ENCODE results near the gene RCN1. TPM values are rescaled to one million over a fixed set of nuclear protein-coding genes. Genes with fewer than 3 reads are reported as not detected.

The RCN1 gene
- total RNA-seq, 2 donors from 2014 or later: 27.7 to 29.7 TPM

DNA sequence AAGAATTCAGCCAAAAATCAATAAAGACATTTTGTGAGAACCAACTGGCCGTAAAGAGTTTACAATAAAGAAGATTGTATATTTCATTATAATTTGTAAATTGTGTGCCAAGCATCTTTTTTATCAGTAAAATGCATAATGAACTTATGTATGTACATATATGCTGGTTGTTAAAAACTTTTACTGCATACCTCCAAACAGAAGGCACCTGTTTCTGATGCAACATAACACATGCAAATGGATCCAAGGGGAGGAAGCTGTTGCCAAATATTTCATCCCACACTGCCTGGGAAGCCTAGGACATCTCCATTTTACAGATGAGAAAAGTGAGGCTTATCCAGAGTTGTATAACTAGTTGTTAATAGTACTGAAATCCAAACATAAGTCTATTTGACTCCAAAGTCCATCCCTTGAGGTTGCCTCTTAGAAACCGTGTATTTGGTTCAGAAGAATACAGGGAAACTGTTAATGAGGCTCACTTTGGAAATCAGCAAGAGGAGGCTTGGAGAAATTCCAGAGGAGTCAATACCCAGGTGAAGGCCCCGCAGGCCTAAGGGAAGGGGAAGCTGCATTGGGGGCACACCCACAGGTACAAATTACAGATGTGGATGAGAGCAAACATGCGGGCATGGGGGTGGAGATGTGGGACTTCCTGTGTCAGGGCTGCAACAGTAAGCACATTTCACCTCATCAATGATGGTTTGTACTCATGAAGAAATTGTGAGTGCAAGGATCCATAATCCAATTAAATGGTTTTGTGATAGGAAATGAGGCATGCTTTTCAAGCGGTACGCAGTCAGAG, 51.1 kb downstream of the RCN1 start:
- no peaks in the 10 kb centered on the region for H3K36me3 ChIP-seq
- TF ChIP-seq CTCF (IDR thresholded peaks at IDR 0.05): no peak
- no peaks in the 10 kb centered on the region for H3K9me3 ChIP-seq
- H3K4me1 ChIP-seq: no peaks in the 10 kb centered on the region
- H3K27me3 ChIP-seq: no peaks in the 10 kb centered on the region
- no peak overlapping the region for H3K4me3 ChIP-seq
- H3K27ac ChIP-seq: no peak overlapping the region
- no peak for DNase-seq (ENCODE audit: low spot score)

DNA sequence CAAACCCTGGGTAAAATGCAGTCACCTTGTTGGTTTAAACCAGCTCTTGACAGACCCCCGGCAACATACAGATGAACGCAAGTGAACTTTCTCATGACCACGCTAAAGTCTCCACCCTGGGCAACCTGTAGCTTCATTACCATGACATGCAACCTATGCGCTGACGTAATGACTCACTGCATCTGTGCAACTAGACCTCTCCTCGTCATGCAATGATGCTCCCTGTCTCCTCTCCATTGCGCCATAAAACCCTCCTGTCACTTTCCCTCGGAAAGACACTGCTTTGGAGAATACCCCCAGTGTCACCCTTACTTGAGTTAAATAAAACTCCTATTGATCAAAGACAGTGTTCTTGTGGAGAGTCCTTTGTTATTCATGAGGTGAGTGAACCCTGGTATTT, 52.5 kb downstream of the RCN1 start:
- no peak overlapping the region for H3K4me3 ChIP-seq
- no peak for TF ChIP-seq CTCF (IDR thresholded peaks at IDR 0.05)
- DNase-seq (ENCODE audit: low spot score): no peak

GRCh38 chr11:32145282-32145681, 54.4 kb downstream of the RCN1 start:
- Histone ChIP-seq H3K36me3 (no peaks in the 10 kb centered on the region), H3K4me1 (no peaks in the 10 kb centered on the region), H3K4me3 (no peak overlapping the region), H3K27me3 (no peaks in the 10 kb centered on the region), H3K27ac (no peak overlapping the region), H3K9me3 (no peaks in the 10 kb centered on the region)
- no peak for TF ChIP-seq CTCF (IDR thresholded peaks at IDR 0.05)
- no peak for DNase-seq (ENCODE audit: low spot score)

More for the DNA sequence above, 52.5 kb downstream of the RCN1 start:
- no peak overlapping the region for H3K27ac ChIP-seq
- H3K27me3 ChIP-seq: no peaks in the 10 kb centered on the region
- H3K4me1 ChIP-seq: no peaks in the 10 kb centered on the region
- H3K9me3 ChIP-seq: no peaks in the 10 kb centered on the region
- H3K36me3 ChIP-seq: no peaks in the 10 kb centered on the region

DNA sequence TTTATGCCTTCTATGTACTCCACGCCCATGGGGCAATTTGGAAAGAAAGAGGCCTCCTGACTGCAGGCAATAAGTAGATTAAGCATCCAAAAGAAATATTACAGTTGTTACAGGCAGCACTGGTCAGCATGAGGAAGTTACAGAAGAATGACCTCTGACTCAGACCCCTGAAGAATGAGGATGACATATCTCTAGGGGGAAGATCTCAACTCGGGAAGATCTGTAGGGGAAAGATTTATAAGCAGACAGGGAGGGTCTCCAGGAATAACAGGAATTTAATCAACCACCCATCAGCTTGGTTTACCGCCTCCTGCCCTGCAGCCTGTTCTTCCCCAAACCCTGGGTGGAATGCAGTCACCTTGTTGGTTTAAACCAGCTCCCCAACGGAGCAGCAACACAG, 58.0 kb downstream of the RCN1 start:
- no peak overlapping the region for H3K4me3 ChIP-seq
- no peaks in the 10 kb centered on the region for H3K27me3 ChIP-seq
- no peak overlapping the region for H3K27ac ChIP-seq
- no peaks in the 10 kb centered on the region for H3K4me1 ChIP-seq
- DNase-seq (ENCODE audit: low spot score): no peak
- TF ChIP-seq CTCF (IDR thresholded peaks at IDR 0.05): no peak
- H3K9me3 ChIP-seq: no peaks in the 10 kb centered on the region
- H3K36me3 ChIP-seq: no peaks in the 10 kb centered on the region

DNA sequence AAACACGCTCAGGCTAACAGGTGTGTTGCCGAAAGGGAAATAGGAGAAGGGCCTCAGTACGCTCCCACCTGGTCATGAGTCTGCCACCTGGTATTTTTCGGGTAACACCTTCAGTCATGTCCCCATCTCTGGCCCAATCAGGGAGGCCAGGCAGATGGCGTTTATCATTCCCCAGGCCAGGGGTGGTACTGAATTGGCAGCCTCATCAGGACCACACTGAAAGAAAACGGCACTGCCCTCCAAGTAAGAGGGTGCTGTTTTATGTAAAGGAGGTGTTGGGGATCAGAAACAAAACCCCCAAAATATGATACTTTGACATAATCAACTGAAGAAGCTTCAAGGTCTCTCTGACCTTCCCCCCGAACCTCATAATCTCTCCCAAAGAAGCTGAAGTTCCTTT, 58.9 kb downstream of the RCN1 start:
- no peak overlapping the region for H3K27ac ChIP-seq
- H3K27me3 ChIP-seq: no peaks in the 10 kb centered on the region
- H3K4me3 ChIP-seq: no peak overlapping the region
- no peaks in the 10 kb centered on the region for H3K36me3 ChIP-seq
- H3K4me1 ChIP-seq: no peaks in the 10 kb centered on the region
- no peaks in the 10 kb centered on the region for H3K9me3 ChIP-seq
- TF ChIP-seq CTCF (IDR thresholded peaks at IDR 0.05): no peak
- no peak for DNase-seq (ENCODE audit: low spot score)

- no peak for TF ChIP-seq CTCF (IDR thresholded peaks at IDR 0.05)
- no peak overlapping the region for H3K4me3 ChIP-seq
- H3K27ac ChIP-seq: no peak overlapping the region
These were observed 60.2 kb downstream of the RCN1 start for GRCh38 chr11:32151027-32151426.

More at GRCh38 chr11:32151027-32151426, 60.2 kb downstream of the RCN1 start:
- no peaks in the 10 kb centered on the region for H3K27me3 ChIP-seq
- H3K9me3 ChIP-seq: no peaks in the 10 kb centered on the region
- no peak for DNase-seq (ENCODE audit: low spot score)
- H3K36me3 ChIP-seq: no peaks in the 10 kb centered on the region
- no peaks in the 10 kb centered on the region for H3K4me1 ChIP-seq
